ENCODE measurements around the gene UBE2G2. TPM values are rescaled to one million over a fixed set of nuclear protein-coding genes. Genes with fewer than 3 reads are reported as not detected.

UBE2G2 gene
- total and polyA plus RNA-seq, 2 donors (not counting 3 experiments of a cell fraction or from before 2014, with no cell fraction given): 95.0 to 114 TPM

DNA sequence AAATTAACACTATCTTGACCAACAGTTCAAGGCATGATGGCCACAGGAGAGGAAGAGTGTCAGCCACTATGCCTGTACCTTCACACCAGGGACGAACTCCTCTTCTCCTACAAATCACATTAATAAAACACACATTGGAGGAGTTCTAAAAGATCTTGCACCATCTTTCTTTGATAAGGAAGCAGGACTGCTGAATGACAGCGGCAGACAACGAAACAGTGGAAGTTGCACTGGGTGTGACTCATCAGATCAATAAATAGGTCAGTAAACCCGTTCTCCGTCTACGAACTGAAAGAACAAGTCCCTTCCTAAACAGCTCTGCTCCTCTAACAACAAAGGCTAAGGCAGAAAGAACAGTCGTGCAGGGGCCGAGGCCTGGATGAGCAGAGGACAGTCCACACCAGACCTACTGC is 23.1 kb downstream of the UBE2G2 start:
- H3K27me3 ChIP-seq (ENCODE audit: control insufficient read depth in 2 of 2, insufficient read depth in 2 of 2, low read length in 2 of 2): no peaks in the 10 kb centered on the region
- no TSS peak for BruUV-seq (replicated peaks)
- no peaks in the 10 kb centered on the region for H3K4me1 ChIP-seq (ENCODE audit: control insufficient read depth, extremely low read depth, insufficient read depth, low read length)
- H3K27ac ChIP-seq (ENCODE audit: insufficient read depth, low read depth, low read length): no peak overlapping the region
- TF ChIP-seq MYC (IDR thresholded peaks at IDR 0.05; ENCODE audit: low read depth, low read length) (no peak), POLR2A (IDR thresholded peaks at IDR 0.05; ENCODE audit: low read depth, low read length) (no peak), GATA2 (IDR thresholded peaks at IDR 0.05; ENCODE audit: insufficient read depth, insufficient read length, low read depth, low read length) (no peak), MAX (IDR thresholded peaks at IDR 0.05; ENCODE audit: insufficient read depth, insufficient read length) (no peak)
- dilution Hi-C loops (cut with MboI; ENCODE audit: extremely low pct_ligation_motif_present, low sequenced_read_pairs): no loop called here
- H3K9ac ChIP-seq (replicated peaks; ENCODE audit: extremely low read depth, insufficient read depth, low read length): no peak overlapping the region
- DNase-seq (ENCODE audit: low read depth, low spot score) (no peak), FAIRE-seq (no peak)
- ChIA-PET CTCF (no interaction called here), POLR2A (no interaction called here)
- H3K9me1 ChIP-seq (replicated peaks; ENCODE audit: control insufficient read depth, extremely low read depth, insufficient read depth, low read length): no peaks in the 10 kb centered on the region
- H3K4me2 ChIP-seq (ENCODE audit: insufficient read depth, low read length): no peak overlapping the region
- no peaks in the 10 kb centered on the region for H3K9me3 ChIP-seq (replicated peaks; ENCODE audit: control insufficient read depth, insufficient read depth, low read length)
- H4K20me1 ChIP-seq (replicated peaks; ENCODE audit: control insufficient read depth, extremely low read depth, insufficient read depth, low read length): no peaks in the 10 kb centered on the region
- H2AFZ ChIP-seq (ENCODE audit: low read depth, low read length): no peak overlapping the region
- peaks cover 36% of the 10 kb centered on the region for H3K79me2 ChIP-seq (ENCODE audit: control insufficient read depth, insufficient read depth, low read length)
- H3K36me3 ChIP-seq (ENCODE audit: control insufficient read depth in 2 of 2, extremely low read depth in 1 of 2, insufficient read depth in 2 of 2, low read length in 2 of 2): peaks cover 13 to 14% of the 10 kb centered on the region in 2 experiments
- no peak overlapping the region for H3K4me3 ChIP-seq (replicated peaks in 1 of 3; ENCODE audit: insufficient read depth in 1 of 3, low read depth in 1 of 3, low read length in 3 of 3)
- intact Hi-C loops (cut with micrococcal nuclease): no loop called here

- Histone ChIP-seq H3K27ac (ENCODE audit: insufficient read depth, low read depth, low read length) (no peak overlapping the region), H3K36me3 (ENCODE audit: control insufficient read depth in 2 of 2, extremely low read depth in 1 of 2, insufficient read depth in 2 of 2, low read length in 2 of 2) (peaks cover 17% of the 10 kb centered on the region in 2 experiments), H3K4me1 (ENCODE audit: control insufficient read depth, extremely low read depth, insufficient read depth, low read length) (no peaks in the 10 kb centered on the region), H3K79me2 (ENCODE audit: control insufficient read depth, insufficient read depth, low read length) (peaks cover 32% of the 10 kb centered on the region), H3K4me3 (replicated peaks in 1 of 3; ENCODE audit: insufficient read depth in 1 of 3, low read depth in 1 of 3, low read length in 3 of 3) (no peak overlapping the region), H3K27me3 (ENCODE audit: control insufficient read depth in 2 of 2, insufficient read depth in 2 of 2, low read length in 2 of 2) (no peaks in the 10 kb centered on the region), H3K9ac (replicated peaks; ENCODE audit: extremely low read depth, insufficient read depth, low read length) (no peak overlapping the region), H2AFZ (ENCODE audit: low read depth, low read length) (no peak overlapping the region), H3K9me3 (replicated peaks; ENCODE audit: control insufficient read depth, insufficient read depth, low read length) (no peaks in the 10 kb centered on the region), H4K20me1 (replicated peaks; ENCODE audit: control insufficient read depth, extremely low read depth, insufficient read depth, low read length) (no peaks in the 10 kb centered on the region), H3K4me2 (ENCODE audit: insufficient read depth, low read length) (no peak overlapping the region), H3K9me1 (replicated peaks; ENCODE audit: control insufficient read depth, extremely low read depth, insufficient read depth, low read length) (no peaks in the 10 kb centered on the region)
- intact Hi-C loops (cut with micrococcal nuclease) (no loop called here), dilution Hi-C loops (cut with MboI; ENCODE audit: extremely low pct_ligation_motif_present, low sequenced_read_pairs) (no loop called here)
- ChIA-PET CTCF (no interaction called here), POLR2A (no interaction called here)
- FAIRE-seq: no peak
- DNase-seq (ENCODE audit: low read depth, low spot score): no peak
- no TSS peak for BruUV-seq (replicated peaks)
- no peak for TF ChIP-seq POLR2AphosphoS5 (IDR thresholded peaks at IDR 0.05; ENCODE audit: insufficient read depth, low read depth, low read length)
- TF ChIP-seq JUN (IDR thresholded peaks at IDR 0.05; ENCODE audit: borderline replicate concordance, insufficient read depth, insufficient read length, low read depth): no peak
- TF ChIP-seq EZH2 (IDR thresholded peaks at IDR 0.05; ENCODE audit: borderline replicate concordance, low read depth, low read length, severe bottlenecking): no peak
- no peak for TF ChIP-seq CTCF (IDR thresholded peaks at IDR 0.05; ENCODE audit: extremely low read depth in 1 of 2, insufficient read depth in 1 of 2, low read depth in 1 of 2, low read length in 2 of 2)
- TF ChIP-seq MYC (IDR thresholded peaks at IDR 0.05; ENCODE audit: low read depth, low read length): no peak
- no peak for TF ChIP-seq GATA2 (IDR thresholded peaks at IDR 0.05; ENCODE audit: insufficient read depth, insufficient read length, low read depth, low read length)
- no peak for TF ChIP-seq POLR2A (IDR thresholded peaks at IDR 0.05; ENCODE audit: low read depth, low read length)
- no peak for TF ChIP-seq MAX (IDR thresholded peaks at IDR 0.05; ENCODE audit: insufficient read depth, insufficient read length)
These were observed 23.5 kb downstream of the UBE2G2 start for GRCh38 chr21:44778094-44778493.
